BE2C (cell line): ENCODE data around the gene PRDM10.

Experiments
- DNase-seq: peaks from one replicate; pipeline ENCODE4 v3.0.0-alpha.2; 2020
- H3K27me3 ChIP-seq: fragments of 250-450 bp; sonication (Bioruptor Pico); 2 replicates; pipeline ENCODE4 v1.5.1; 2020; ENCODE audit warnings: mild to moderate bottlenecking
- H3K36me3 ChIP-seq: fragments of 250-450 bp; sonication (Bioruptor Pico); 2 replicates; pipeline ENCODE4 v1.5.1; 2020; ENCODE audit warnings: mild to moderate bottlenecking
- H3K4me1 ChIP-seq: fragments of 250-450 bp; sonication (Bioruptor Pico); 2 replicates; pipeline ENCODE4 v1.5.1; 2020
- H3K4me3 ChIP-seq: 2 replicates; pipeline ENCODE4 v1.5.1; 2011; ENCODE audit warnings: low read depth, low read length
- H3K9me3 ChIP-seq: fragments of 250-450 bp; sonication (Bioruptor Pico); 2 replicates; pipeline ENCODE4 v1.5.1; 2020
- CTCF ChIP-seq: IDR thresholded peaks from 2 replicates; pipeline ENCODE4 v1.5.1; 2012; ENCODE audit warnings: mild to moderate bottlenecking, low read depth, low read length

Gene PRDM10

GRCh38 chr11:129989149-129989813, 13.4 kb downstream of the PRDM10 start:
- Histone ChIP-seq H3K27me3 (no peaks in the 10 kb centered on the region), H3K36me3 (no peaks in the 10 kb centered on the region), H3K4me1 (peaks cover 9% of the 10 kb centered on the region), H3K9me3 (no peaks in the 10 kb centered on the region), H3K4me3 (no peak overlapping the region)
- TF ChIP-seq CTCF: no peak
- DNase-seq: no peak

- no peaks in the 10 kb centered on the region for H3K27me3 ChIP-seq
- no peak for DNase-seq
- H3K4me1 ChIP-seq: peaks cover 6% of the 10 kb centered on the region
- TF ChIP-seq CTCF: no peak
- no peaks in the 10 kb centered on the region for H3K9me3 ChIP-seq
- no peak overlapping the region for H3K4me3 ChIP-seq
- no peaks in the 10 kb centered on the region for H3K36me3 ChIP-seq
These were observed 14.7 kb downstream of the PRDM10 start for GRCh38 chr11:129987950-129988349.

GRCh38 chr11:129985823-129986222, 16.8 kb downstream of the PRDM10 start:
- no peak for DNase-seq
- H3K4me3 ChIP-seq: no peak overlapping the region
- TF ChIP-seq CTCF: no peak

GRCh38 chr11:129980086-129980485, 22.5 kb downstream of the PRDM10 start:
- no peak overlapping the region for H3K4me3 ChIP-seq
- no peaks in the 10 kb centered on the region for H3K9me3 ChIP-seq
- H3K36me3 ChIP-seq: no peaks in the 10 kb centered on the region
- no peak for TF ChIP-seq CTCF
- DNase-seq: no peak
- H3K4me1 ChIP-seq: no peaks in the 10 kb centered on the region
- H3K27me3 ChIP-seq: no peaks in the 10 kb centered on the region

More at GRCh38 chr11:129985823-129986222, 16.8 kb downstream of the PRDM10 start:
- Histone ChIP-seq H3K9me3 (no peaks in the 10 kb centered on the region), H3K4me1 (no peaks in the 10 kb centered on the region), H3K36me3 (no peaks in the 10 kb centered on the region), H3K27me3 (no peaks in the 10 kb centered on the region)

- TF ChIP-seq CTCF: no peak
- no peaks in the 10 kb centered on the region for H3K4me1 ChIP-seq
- no peaks in the 10 kb centered on the region for H3K36me3 ChIP-seq
- no peak overlapping the region for H3K4me3 ChIP-seq
- no peaks in the 10 kb centered on the region for H3K9me3 ChIP-seq
- DNase-seq: no peak
- H3K27me3 ChIP-seq: no peaks in the 10 kb centered on the region
These were observed 23.5 kb downstream of the PRDM10 start for GRCh38 chr11:129979046-129979605.

- TF ChIP-seq CTCF: no peak
- no peak overlapping the region for H3K4me3 ChIP-seq
These were observed 24.2 kb downstream of the PRDM10 start for GRCh38 chr11:129978447-129978846.

More at GRCh38 chr11:129978447-129978846, 24.2 kb downstream of the PRDM10 start:
- no peak for DNase-seq
- H3K36me3 ChIP-seq: no peaks in the 10 kb centered on the region
- H3K9me3 ChIP-seq: no peaks in the 10 kb centered on the region
- H3K4me1 ChIP-seq: no peaks in the 10 kb centered on the region
- no peaks in the 10 kb centered on the region for H3K27me3 ChIP-seq
